HL-60 (cell line): Measurements from ENCODE around the gene FJX1.

Source experiments
- DNase-seq, 2 experiments: peaks; one replicate each; pipeline ENCODE4 v3.0.0-alpha.2; 2010 to 2020; ENCODE audit warnings: low read depth in 1 of 2, low spot score in 1 of 2
- H3K27ac ChIP-seq: fragments of 250-450 bp; sonication (Bioruptor Pico); replicated peaks from 2 replicates; pipeline ENCODE4 v1.5.1; 2020; ENCODE audit warnings: mild to moderate bottlenecking, moderate library complexity
- H3K27me3 ChIP-seq: fragments of 250-450 bp; sonication (Bioruptor Pico); 2 replicates; pipeline ENCODE4 v1.5.1; 2021; ENCODE audit warnings: mild to moderate bottlenecking, moderate library complexity; ENCODE audit not compliant: insufficient read depth, poor library complexity, severe bottlenecking
- H3K4me3 ChIP-seq: replicated peaks from 2 replicates; pipeline ENCODE4 v1.5.1; 2011; ENCODE audit warnings: mild to moderate bottlenecking, control low read depth, low read length; ENCODE audit not compliant: insufficient read depth
- GABPA ChIP-seq: IDR thresholded peaks from 2 replicates; pipeline ENCODE4 v1.6.1; 2012; ENCODE audit warnings: low read depth
- POLR2AphosphoS5 ChIP-seq: IDR thresholded peaks from 2 replicates; pipeline ENCODE4 v1.6.1; 2012; ENCODE audit warnings: low read depth
- REST ChIP-seq: IDR thresholded peaks from 2 replicates; pipeline ENCODE4 v1.6.1; 2012; ENCODE audit warnings: low read depth; ENCODE audit not compliant: insufficient replicate concordance
- SPI1 ChIP-seq: IDR thresholded peaks from 2 replicates; pipeline ENCODE4 v1.6.1; 2012; ENCODE audit warnings: low read depth, mild to moderate bottlenecking, borderline replicate concordance
- TF ChIP-seq, protein P1 (sequence below): IDR thresholded peaks from one replicate; pipeline ENCODE4 v1.5.1; 2011; ENCODE audit warnings: low read length, control low read depth, inconsistent platforms; ENCODE audit not compliant: insufficient read depth

FJX1 gene

GRCh38 chr11:35593143-35593542, 25.1 kb upstream of the FJX1 start:
- TF ChIP-seq REST (no peak), POLR2AphosphoS5 (no peak), SPI1 (no peak), GABPA (no peak)
- TF ChIP-seq, protein P1, sequence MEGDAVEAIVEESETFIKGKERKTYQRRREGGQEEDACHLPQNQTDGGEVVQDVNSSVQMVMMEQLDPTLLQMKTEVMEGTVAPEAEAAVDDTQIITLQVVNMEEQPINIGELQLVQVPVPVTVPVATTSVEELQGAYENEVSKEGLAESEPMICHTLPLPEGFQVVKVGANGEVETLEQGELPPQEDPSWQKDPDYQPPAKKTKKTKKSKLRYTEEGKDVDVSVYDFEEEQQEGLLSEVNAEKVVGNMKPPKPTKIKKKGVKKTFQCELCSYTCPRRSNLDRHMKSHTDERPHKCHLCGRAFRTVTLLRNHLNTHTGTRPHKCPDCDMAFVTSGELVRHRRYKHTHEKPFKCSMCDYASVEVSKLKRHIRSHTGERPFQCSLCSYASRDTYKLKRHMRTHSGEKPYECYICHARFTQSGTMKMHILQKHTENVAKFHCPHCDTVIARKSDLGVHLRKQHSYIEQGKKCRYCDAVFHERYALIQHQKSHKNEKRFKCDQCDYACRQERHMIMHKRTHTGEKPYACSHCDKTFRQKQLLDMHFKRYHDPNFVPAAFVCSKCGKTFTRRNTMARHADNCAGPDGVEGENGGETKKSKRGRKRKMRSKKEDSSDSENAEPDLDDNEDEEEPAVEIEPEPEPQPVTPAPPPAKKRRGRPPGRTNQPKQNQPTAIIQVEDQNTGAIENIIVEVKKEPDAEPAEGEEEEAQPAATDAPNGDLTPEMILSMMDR = no peak
- H3K4me3 ChIP-seq = no peak overlapping the region
- DNase-seq = no peak
- no peaks in the 10 kb centered on the region for H3K27me3 ChIP-seq
- H3K27ac ChIP-seq = no peak overlapping the region

DNA sequence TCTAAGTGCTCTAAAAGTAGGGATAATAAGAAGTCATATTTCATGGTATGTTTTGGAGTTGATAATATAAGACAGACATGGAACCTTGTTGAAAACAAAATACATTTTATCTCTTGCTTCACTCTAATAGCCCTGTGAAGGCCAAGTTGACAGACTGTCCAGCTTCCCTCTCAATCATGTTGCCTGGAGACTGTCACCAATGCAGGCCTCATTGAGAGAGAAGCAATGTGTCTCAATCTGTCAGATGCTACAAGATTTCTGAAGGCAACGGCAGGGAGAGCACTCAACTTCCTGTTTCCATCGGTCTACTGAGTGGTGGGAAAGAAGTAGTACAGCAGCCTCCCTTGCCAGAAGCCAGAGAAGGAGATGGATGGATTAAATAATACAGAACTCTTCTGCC, 23.6 kb upstream of the FJX1 start:
- peak in 1 of 2 experiments; percentile 74 for DNase-seq
- H3K27me3 ChIP-seq = no peaks in the 10 kb centered on the region
- H3K27ac ChIP-seq = no peak overlapping the region
- TF ChIP-seq SPI1 (peak; percentile 18; the same call in 1 of the 2 replicates), REST (no peak)
- H3K4me3 ChIP-seq = no peak overlapping the region

DNA sequence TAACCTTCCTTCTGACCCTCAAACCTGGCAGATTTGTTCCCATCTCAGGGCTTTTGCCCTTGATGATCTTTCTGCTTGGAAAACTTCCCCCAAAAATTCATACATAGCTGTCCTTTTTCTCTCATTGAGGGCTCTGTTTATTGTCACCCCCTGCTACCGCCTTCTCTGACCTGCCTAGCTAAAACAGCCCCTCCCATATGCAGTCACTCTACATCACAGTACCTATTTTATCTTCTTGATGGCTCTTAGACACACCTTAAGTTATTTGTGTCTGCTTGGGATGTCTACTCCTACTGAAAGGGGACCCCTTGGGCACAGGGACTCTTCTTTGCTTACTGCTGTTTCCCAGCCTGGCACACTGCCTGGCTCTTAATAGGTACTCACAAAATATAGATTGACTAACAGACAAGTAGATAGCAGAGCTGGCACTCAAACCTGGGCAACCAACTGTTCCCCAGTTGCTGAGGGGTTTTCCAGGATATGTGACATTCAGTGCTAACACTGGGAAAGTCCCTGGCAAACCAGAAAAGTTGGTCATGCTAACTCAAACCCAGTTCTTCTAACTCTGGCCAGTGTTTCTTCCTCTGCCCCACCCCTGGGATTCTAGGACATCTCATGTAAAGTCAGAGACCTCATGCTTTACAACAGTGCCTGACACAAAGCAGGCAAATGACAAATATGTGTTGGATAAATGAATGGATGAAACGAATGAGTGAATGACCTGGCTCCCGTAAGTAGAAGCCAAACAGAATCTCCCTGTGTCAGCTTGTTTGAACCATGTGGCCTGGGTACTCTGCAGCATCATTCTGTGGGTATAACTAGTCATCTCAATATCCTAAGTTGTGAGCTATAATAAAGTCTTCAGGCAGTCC, 19.8 kb upstream of the FJX1 start:
- no peak for DNase-seq
- H3K27me3 ChIP-seq = no peaks in the 10 kb centered on the region
- no peak overlapping the region for H3K27ac ChIP-seq
- TF ChIP-seq REST = no peak
- no peak overlapping the region for H3K4me3 ChIP-seq

DNA sequence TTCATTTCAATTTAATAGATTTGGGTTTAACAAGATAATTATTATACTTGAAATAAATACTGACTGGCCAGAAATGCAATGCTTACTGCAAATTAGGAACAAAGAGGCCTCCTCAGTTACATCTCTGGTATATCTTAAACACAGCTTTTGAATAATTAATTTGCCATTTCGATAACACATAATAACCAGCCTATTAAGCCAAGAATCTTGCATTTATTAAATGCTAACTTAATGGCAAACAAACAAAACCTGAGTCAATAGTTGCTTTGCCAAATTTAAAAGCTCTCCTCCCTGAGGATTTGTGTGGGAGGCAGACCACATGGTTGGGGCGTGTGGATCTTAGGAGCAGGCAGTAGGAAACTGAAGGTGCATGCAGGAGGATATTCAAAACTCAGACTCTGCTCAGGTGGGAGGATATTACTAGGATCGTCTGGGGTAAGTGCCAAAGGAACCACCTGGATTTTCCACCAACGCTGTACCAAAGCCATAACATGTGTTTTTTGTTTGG, 17.9 kb upstream of the FJX1 start:
- Histone ChIP-seq H3K4me3 (no peak overlapping the region), H3K27ac (no peak overlapping the region), H3K27me3 (no peaks in the 10 kb centered on the region)
- no peak for DNase-seq
- TF ChIP-seq, protein P1 = no peak
- TF ChIP-seq SPI1 (no peak), REST (no peak), POLR2AphosphoS5 (no peak), GABPA (no peak)
